NB4 (cell line): Measurements from ENCODE around the gene TANC1.

ENCODE experiments used
- CTCF ChIP-seq: IDR thresholded peaks from one replicate; pipeline ENCODE4 v1.5.1; 2012; ENCODE audit warnings: low read depth, low read length
- MAX ChIP-seq: IDR thresholded peaks from 2 replicates; pipeline ENCODE4 v1.6.1; 2011; ENCODE audit warnings: low read depth, low read length
- MYC ChIP-seq: IDR thresholded peaks from 2 replicates; pipeline ENCODE4 v1.6.1; 2011; ENCODE audit warnings: low read depth, low read length
- POLR2A ChIP-seq: IDR thresholded peaks from 2 replicates; pipeline ENCODE4 v1.6.1; 2011; ENCODE audit warnings: mild to moderate bottlenecking; ENCODE audit not compliant: insufficient read length; ENCODE audit errors: extremely low read depth

GRCh38 chr2:158932131-158932645 lies 36.3 kb upstream of the TANC1 start:
- TF ChIP-seq CTCF = no peak
- no peak for TF ChIP-seq POLR2A
- TF ChIP-seq MAX = no peak
- TF ChIP-seq MYC = no peak
